ENCODE measurements around the gene WSCD1. TPM values are rescaled to one million over a fixed set of nuclear protein-coding genes. Genes with fewer than 3 reads are reported as not detected.

Gene WSCD1
- total RNA-seq, 1 experiment from 2014 or later: 0.28 TPM

DNA sequence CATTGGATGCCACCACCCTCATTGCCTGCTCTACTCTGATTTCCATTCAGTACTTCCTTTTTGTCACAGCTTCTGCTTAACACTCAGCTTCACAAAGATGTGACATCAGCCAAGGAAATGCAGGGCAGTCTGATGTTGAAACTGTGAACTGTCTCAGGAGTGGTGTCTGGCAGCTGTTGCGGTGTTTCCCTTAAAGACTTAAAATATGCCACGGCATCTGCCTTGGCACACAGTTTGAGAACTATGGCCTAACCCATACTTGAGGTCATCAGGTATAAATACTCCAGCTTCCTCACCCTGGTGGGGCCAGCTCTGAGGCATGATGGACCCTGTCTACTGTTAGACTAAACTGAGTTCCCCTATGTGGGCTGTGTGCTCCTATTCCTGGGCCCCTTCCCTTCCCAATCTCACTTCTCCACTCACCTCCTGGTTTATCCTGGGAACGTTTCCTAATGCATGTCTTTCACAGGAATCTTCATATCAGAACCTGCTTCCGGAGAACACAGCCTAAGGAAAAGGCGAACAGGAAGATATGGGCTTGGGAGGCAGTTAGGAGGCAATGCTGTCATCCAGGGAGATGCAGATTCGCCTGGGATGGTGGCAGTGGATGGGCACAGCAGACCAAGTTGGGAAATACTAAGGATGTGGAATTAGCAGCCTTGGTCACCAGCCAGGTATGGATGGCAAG lies 96.5 kb downstream of the WSCD1 start:
- POLR2A ChIA-PET (ENCODE audit: low non-redundant PET): no interaction called here
- Histone ChIP-seq H3K36me3 (ENCODE audit: insufficient read depth, low read length, poor library complexity, severe bottlenecking) (no peaks in the 10 kb centered on the region), H3K27me3 (replicated peaks; ENCODE audit: insufficient read depth, low read depth, low read length, poor library complexity) (peaks cover 54% of the 10 kb centered on the region), H3K9me3 (ENCODE audit: low read depth, low read length, poor library complexity, severe bottlenecking) (no peaks in the 10 kb centered on the region), H3K27ac (ENCODE audit: low read depth, low read length, poor library complexity, severe bottlenecking) (no peak overlapping the region), H3K4me3 (ENCODE audit: low read depth, low read length, poor library complexity, severe bottlenecking) (no peak overlapping the region), H3K4me1 (ENCODE audit: insufficient read depth, low read length, poor library complexity, severe bottlenecking) (no peaks in the 10 kb centered on the region)
- no peak for DNase-seq (ENCODE audit: low spot score)
- TF ChIP-seq EZH2 (IDR thresholded peaks at IDR 0.05; ENCODE audit: borderline replicate concordance, low read depth, low read length, poor library complexity, severe bottlenecking): no peak
- TF ChIP-seq, protein P1, sequence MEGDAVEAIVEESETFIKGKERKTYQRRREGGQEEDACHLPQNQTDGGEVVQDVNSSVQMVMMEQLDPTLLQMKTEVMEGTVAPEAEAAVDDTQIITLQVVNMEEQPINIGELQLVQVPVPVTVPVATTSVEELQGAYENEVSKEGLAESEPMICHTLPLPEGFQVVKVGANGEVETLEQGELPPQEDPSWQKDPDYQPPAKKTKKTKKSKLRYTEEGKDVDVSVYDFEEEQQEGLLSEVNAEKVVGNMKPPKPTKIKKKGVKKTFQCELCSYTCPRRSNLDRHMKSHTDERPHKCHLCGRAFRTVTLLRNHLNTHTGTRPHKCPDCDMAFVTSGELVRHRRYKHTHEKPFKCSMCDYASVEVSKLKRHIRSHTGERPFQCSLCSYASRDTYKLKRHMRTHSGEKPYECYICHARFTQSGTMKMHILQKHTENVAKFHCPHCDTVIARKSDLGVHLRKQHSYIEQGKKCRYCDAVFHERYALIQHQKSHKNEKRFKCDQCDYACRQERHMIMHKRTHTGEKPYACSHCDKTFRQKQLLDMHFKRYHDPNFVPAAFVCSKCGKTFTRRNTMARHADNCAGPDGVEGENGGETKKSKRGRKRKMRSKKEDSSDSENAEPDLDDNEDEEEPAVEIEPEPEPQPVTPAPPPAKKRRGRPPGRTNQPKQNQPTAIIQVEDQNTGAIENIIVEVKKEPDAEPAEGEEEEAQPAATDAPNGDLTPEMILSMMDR (conservative IDR thresholded peaks at IDR 0.05; ENCODE audit: low read depth, low read length): no peak
- CTCF ChIA-PET: no interaction called here
- BruUV-seq (replicated peaks): no TSS peak
- intact Hi-C loops (cut with micrococcal nuclease; ENCODE audit: unreplicated experiment): no loop called here

DNA sequence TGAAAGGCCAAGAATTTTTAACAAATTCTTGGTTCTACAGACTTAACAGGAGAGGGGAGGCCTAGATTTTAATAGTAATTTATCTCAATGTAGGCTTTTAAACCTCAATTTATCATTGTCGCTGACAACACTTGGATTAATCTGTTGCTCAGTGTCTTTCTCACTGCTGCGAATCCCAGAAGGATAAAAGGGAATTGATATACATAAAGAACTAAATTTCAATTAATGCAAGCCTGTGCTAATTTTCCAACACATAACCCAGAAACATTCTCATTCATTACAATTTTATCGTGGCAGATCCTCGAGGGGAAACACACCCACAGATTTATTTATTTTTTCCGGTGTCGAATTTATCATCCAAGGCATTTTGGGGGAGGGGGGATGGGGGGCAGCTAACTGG lies 98.1 kb downstream of the WSCD1 start:
- H3K27ac ChIP-seq (ENCODE audit: low read depth, low read length, poor library complexity, severe bottlenecking): no peak overlapping the region
- no peaks in the 10 kb centered on the region for H3K36me3 ChIP-seq (ENCODE audit: insufficient read depth, low read length, poor library complexity, severe bottlenecking)
- no peak for DNase-seq (ENCODE audit: low spot score)
- POLR2A ChIA-PET (ENCODE audit: low non-redundant PET): no interaction called here
- TF ChIP-seq EZH2 (IDR thresholded peaks at IDR 0.05; ENCODE audit: borderline replicate concordance, low read depth, low read length, poor library complexity, severe bottlenecking): no peak
- TF ChIP-seq, protein P1 (conservative IDR thresholded peaks at IDR 0.05; ENCODE audit: low read depth, low read length): no peak
- no peak overlapping the region for H3K4me3 ChIP-seq (ENCODE audit: low read depth, low read length, poor library complexity, severe bottlenecking)
- intact Hi-C loops (cut with micrococcal nuclease; ENCODE audit: unreplicated experiment): no loop called here
- CTCF ChIA-PET: no interaction called here
- H3K4me1 ChIP-seq (ENCODE audit: insufficient read depth, low read length, poor library complexity, severe bottlenecking): no peaks in the 10 kb centered on the region
- no TSS peak for BruUV-seq (replicated peaks)
- H3K27me3 ChIP-seq (replicated peaks; ENCODE audit: insufficient read depth, low read depth, low read length, poor library complexity): peaks cover 66% of the 10 kb centered on the region
- H3K9me3 ChIP-seq (ENCODE audit: low read depth, low read length, poor library complexity, severe bottlenecking): no peaks in the 10 kb centered on the region

DNA sequence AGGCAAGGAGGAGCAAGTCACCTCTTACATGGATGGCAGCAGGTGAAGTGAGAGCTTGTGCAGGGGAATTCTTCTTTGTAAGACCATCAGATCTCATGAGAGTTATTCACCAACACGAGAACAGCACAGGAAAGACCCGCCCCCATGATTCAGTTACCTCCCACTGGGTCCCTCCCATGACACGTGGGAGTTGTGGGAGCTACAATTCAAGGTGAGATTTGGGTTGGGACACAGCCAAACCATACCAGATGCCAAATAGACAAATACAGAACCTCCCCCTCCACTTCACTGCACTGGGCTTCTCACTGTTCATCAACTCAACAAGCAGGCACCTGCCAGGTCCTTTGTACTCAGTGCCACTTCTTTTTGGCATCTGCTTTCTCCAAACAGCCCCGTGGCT lies 100.2 kb downstream of the WSCD1 start:
- Histone ChIP-seq H3K36me3 (ENCODE audit: insufficient read depth, low read length, poor library complexity, severe bottlenecking) (no peaks in the 10 kb centered on the region), H3K9me3 (ENCODE audit: low read depth, low read length, poor library complexity, severe bottlenecking) (no peaks in the 10 kb centered on the region), H3K4me3 (ENCODE audit: low read depth, low read length, poor library complexity, severe bottlenecking) (no peak overlapping the region), H3K27ac (ENCODE audit: low read depth, low read length, poor library complexity, severe bottlenecking) (no peak overlapping the region), H3K4me1 (ENCODE audit: insufficient read depth, low read length, poor library complexity, severe bottlenecking) (no peaks in the 10 kb centered on the region), H3K27me3 (replicated peaks; ENCODE audit: insufficient read depth, low read depth, low read length, poor library complexity) (peaks cover 85% of the 10 kb centered on the region)
- CTCF ChIA-PET: no interaction called here
- intact Hi-C loops (cut with micrococcal nuclease; ENCODE audit: unreplicated experiment): no loop called here
- TF ChIP-seq, protein P1 (conservative IDR thresholded peaks at IDR 0.05; ENCODE audit: low read depth, low read length): no peak
- TF ChIP-seq EZH2 (IDR thresholded peaks at IDR 0.05; ENCODE audit: borderline replicate concordance, low read depth, low read length, poor library complexity, severe bottlenecking): no peak
- POLR2A ChIA-PET (ENCODE audit: low non-redundant PET): no interaction called here
- no TSS peak for BruUV-seq (replicated peaks)
- DNase-seq (ENCODE audit: low spot score): no peak
